ENCODE measurements around the gene HMGN1.

The HMGN1 gene

GRCh38 chr21:39296891-39297290 is 52.0 kb downstream of the HMGN1 start:
- no peak for DNase-seq (ENCODE audit: low spot score)
